Skeletal muscle cell (primary cell): ENCODE data around the gene FLT3LG.
A peak's percentile ranks its signal among the peaks of the same experiment; 100 is the strongest.
"Not testable (repeated sequence)": the region's sequence is repeated elsewhere in the genome, so short reads cannot be mapped to it uniquely, and the experiment has no call there.

Experiments used
- DNase-seq: peaks from one replicate; pipeline ENCODE4 v3.0.0-alpha.2; 2010; ENCODE audit warnings: low read depth
- H3K4me3 ChIP-seq: 2 replicates; pipeline ENCODE4 v1.5.1; 2011; ENCODE audit warnings: low read depth, mild to moderate bottlenecking, control low read depth, low read length, moderate library complexity

The FLT3LG gene

GRCh38 chr19:49456326-49456725 lies 17.7 kb upstream of the FLT3LG start:
- H3K4me3 ChIP-seq, result no peak overlapping the region
- no peak for DNase-seq

GRCh38 chr19:49458567-49458903 lies 15.5 kb upstream of the FLT3LG start:
- DNase-seq, result no peak
- H3K4me3 ChIP-seq, result no peak overlapping the region

GRCh38 chr19:49459388-49459787 lies 14.6 kb upstream of the FLT3LG start:
- no peak for DNase-seq
- no peak overlapping the region for H3K4me3 ChIP-seq

- not testable (repeated sequence) for H3K4me3 ChIP-seq, DNase-seq
Measured at GRCh38 chr19:49461130-49461529, 12.9 kb upstream of the FLT3LG start.

- H3K4me3 ChIP-seq, result no peak overlapping the region
- no peak for DNase-seq
Measured at GRCh38 chr19:49461656-49462055, 12.4 kb upstream of the FLT3LG start.

- no peak overlapping the region for H3K4me3 ChIP-seq
- no peak for DNase-seq
Measured at GRCh38 chr19:49462492-49462891, 11.5 kb upstream of the FLT3LG start.

- no peak overlapping the region for H3K4me3 ChIP-seq
- DNase-seq, result no peak
Measured at GRCh38 chr19:49463960-49464740, 9.9 kb upstream of the FLT3LG start.

GRCh38 chr19:49465371-49465770 lies 8.6 kb upstream of the FLT3LG start:
- no peak for DNase-seq
- H3K4me3 ChIP-seq, result no peak overlapping the region

- no peak for DNase-seq
- H3K4me3 ChIP-seq, result no peak overlapping the region
Measured at GRCh38 chr19:49468199-49468598, 5.8 kb upstream of the FLT3LG start.

- peak; percentile 34 for DNase-seq
- H3K4me3 ChIP-seq, result no peak overlapping the region
Measured at GRCh38 chr19:49468746-49469447, 5.1 kb upstream of the FLT3LG start.

GRCh38 chr19:49469828-49470614 lies 4.0 kb upstream of the FLT3LG start:
- DNase-seq, result no peak
- H3K4me3 ChIP-seq, result no peak overlapping the region

GRCh38 chr19:49470615-49470978 lies 3.4 kb upstream of the FLT3LG start:
- no peak overlapping the region for H3K4me3 ChIP-seq
- no peak for DNase-seq

GRCh38 chr19:49472936-49473335 lies 1.1 kb upstream of the FLT3LG start:
- no peak overlapping the region for H3K4me3 ChIP-seq
- no peak for DNase-seq

- peak overlapping the region; percentile 68 for H3K4me3 ChIP-seq
- DNase-seq, result not testable (repeated sequence)
Measured at GRCh38 chr19:49473501-49473867, 531 bp upstream of the FLT3LG start.

- peak overlapping the region; percentile 68 for H3K4me3 ChIP-seq
- DNase-seq, result no peak
Measured at GRCh38 chr19:49474542-49474924, 518 bp downstream of the FLT3LG start.

GRCh38 chr19:49475191-49475917 lies 1.3 kb downstream of the FLT3LG start:
- H3K4me3 ChIP-seq, result no peak overlapping the region
- DNase-seq, result no peak

GRCh38 chr19:49475995-49476880 lies 2.2 kb downstream of the FLT3LG start:
- no peak overlapping the region for H3K4me3 ChIP-seq
- DNase-seq, result no peak

- no peak for DNase-seq
- no peak overlapping the region for H3K4me3 ChIP-seq
Measured at GRCh38 chr19:49479975-49480628, 6.1 kb downstream of the FLT3LG start.
